MG63 (cell line): ENCODE measurements around the gene GAD2. TPM values are rescaled to one million over a fixed set of nuclear protein-coding genes. Genes with fewer than 3 reads are reported as not detected.
A peak's percentile ranks its signal among the peaks of the same experiment; 100 is the strongest.

Source experiments
- DNase-seq: peaks from one replicate; pipeline ENCODE4 v3.0.0-alpha.2; 2020
- H3K27me3 ChIP-seq: fragments of 250-450 bp; sonication (Bioruptor Pico); 2 replicates; pipeline ENCODE4 v1.5.1; 2020; ENCODE audit warnings: mild to moderate bottlenecking, moderate library complexity
- H3K36me3 ChIP-seq: fragments of 250-450 bp; sonication (Bioruptor Pico); 2 replicates; pipeline ENCODE4 v1.5.1; 2020; ENCODE audit warnings: mild to moderate bottlenecking, moderate library complexity
- H3K4me3 ChIP-seq: fragments of 250-450 bp; sonication (Bioruptor Pico); 2 replicates; pipeline ENCODE4 v1.5.1; 2020; ENCODE audit warnings: mild to moderate bottlenecking, moderate library complexity
- H3K9me3 ChIP-seq: fragments of 250-450 bp; sonication (Bioruptor Pico); 2 replicates; pipeline ENCODE4 v1.5.1; 2020; ENCODE audit warnings: mild to moderate bottlenecking, moderate library complexity
- total RNA-seq: library from RNA; depleted of rRNA; stranded (reverse); fragments of >200 nt; shearing (Covaris generic); gene quantifications from 2 replicates; pipeline ENCODE4 v1.2.3, GENCODE V29; 2014; ENCODE audit warnings: low replicate concordance

GAD2 gene
- total RNA-seq, 1 experiment from 2014 or later, result not detected

GRCh38 chr10:26215935-26216584 is 514 bp upstream of the GAD2 start:
- no peaks in the 10 kb centered on the region for H3K9me3 ChIP-seq
- H3K27me3 ChIP-seq, result peaks cover 71% of the 10 kb centered on the region
- peak; percentile 41 for DNase-seq
- H3K36me3 ChIP-seq, result no peaks in the 10 kb centered on the region
- H3K4me3 ChIP-seq, result no peak overlapping the region

GRCh38 chr10:26217396-26218086 is 967 bp downstream of the GAD2 start:
- Histone ChIP-seq H3K36me3 (no peaks in the 10 kb centered on the region), H3K27me3 (peaks cover 70% of the 10 kb centered on the region), H3K4me3 (no peak overlapping the region), H3K9me3 (no peaks in the 10 kb centered on the region)
- no peak for DNase-seq

GRCh38 chr10:26219676-26220075 is 3.1 kb downstream of the GAD2 start:
- H3K4me3 ChIP-seq, result no peak overlapping the region
- peaks cover 72% of the 10 kb centered on the region for H3K27me3 ChIP-seq
- H3K36me3 ChIP-seq, result no peaks in the 10 kb centered on the region
- no peaks in the 10 kb centered on the region for H3K9me3 ChIP-seq
- no peak for DNase-seq

GRCh38 chr10:26220901-26221300 is 4.3 kb downstream of the GAD2 start:
- Histone ChIP-seq H3K36me3 (no peaks in the 10 kb centered on the region), H3K27me3 (peaks cover 62% of the 10 kb centered on the region), H3K4me3 (no peak overlapping the region), H3K9me3 (no peaks in the 10 kb centered on the region)
- DNase-seq, result no peak

- peaks cover 56% of the 10 kb centered on the region for H3K27me3 ChIP-seq
- DNase-seq, result no peak
Measured at GRCh38 chr10:26221541-26221940, 5.0 kb downstream of the GAD2 start.

GRCh38 chr10:26222563-26222962 is 6.0 kb downstream of the GAD2 start:
- no peak for DNase-seq
- H3K36me3 ChIP-seq, result no peaks in the 10 kb centered on the region
- no peaks in the 10 kb centered on the region for H3K9me3 ChIP-seq
- peaks cover 46% of the 10 kb centered on the region for H3K27me3 ChIP-seq
- no peak overlapping the region for H3K4me3 ChIP-seq

More at GRCh38 chr10:26221541-26221940, 5.0 kb downstream of the GAD2 start:
- no peaks in the 10 kb centered on the region for H3K9me3 ChIP-seq
- no peaks in the 10 kb centered on the region for H3K36me3 ChIP-seq
- no peak overlapping the region for H3K4me3 ChIP-seq

- Histone ChIP-seq H3K4me3 (no peak overlapping the region), H3K36me3 (no peaks in the 10 kb centered on the region), H3K9me3 (no peaks in the 10 kb centered on the region), H3K27me3 (peaks cover 20% of the 10 kb centered on the region; the same call in 1 of the 2 replicates)
- DNase-seq, result no peak
Measured at GRCh38 chr10:26225322-26225721, 8.7 kb downstream of the GAD2 start.

- peaks cover 12% of the 10 kb centered on the region; the same call in 1 of the 2 replicates for H3K27me3 ChIP-seq
- H3K36me3 ChIP-seq, result no peaks in the 10 kb centered on the region
- H3K4me3 ChIP-seq, result no peak overlapping the region
- DNase-seq, result no peak
- H3K9me3 ChIP-seq, result no peaks in the 10 kb centered on the region
Measured at GRCh38 chr10:26227786-26228185, 11.2 kb downstream of the GAD2 start.

GRCh38 chr10:26232174-26232573 is 15.6 kb downstream of the GAD2 start:
- Histone ChIP-seq H3K9me3 (no peaks in the 10 kb centered on the region), H3K27me3 (peaks cover 11% of the 10 kb centered on the region; the same call in 1 of the 2 replicates), H3K36me3 (no peaks in the 10 kb centered on the region), H3K4me3 (no peak overlapping the region)
- DNase-seq, result no peak

- no peaks in the 10 kb centered on the region for H3K9me3 ChIP-seq
Measured at GRCh38 chr10:26235761-26236160, 19.2 kb downstream of the GAD2 start.

GRCh38 chr10:26238378-26238777 is 21.8 kb downstream of the GAD2 start:
- Histone ChIP-seq H3K9me3 (no peaks in the 10 kb centered on the region), H3K4me3 (no peak overlapping the region), H3K27me3 (peaks cover 9% of the 10 kb centered on the region; the same call in 1 of the 2 replicates), H3K36me3 (no peaks in the 10 kb centered on the region)
- no peak for DNase-seq

More at GRCh38 chr10:26235761-26236160, 19.2 kb downstream of the GAD2 start:
- H3K27me3 ChIP-seq, result peaks cover 9% of the 10 kb centered on the region; the same call in 1 of the 2 replicates
- H3K4me3 ChIP-seq, result no peak overlapping the region
- no peaks in the 10 kb centered on the region for H3K36me3 ChIP-seq
- DNase-seq, result no peak

- DNase-seq, result no peak
- H3K9me3 ChIP-seq, result no peaks in the 10 kb centered on the region
- no peaks in the 10 kb centered on the region for H3K36me3 ChIP-seq
- no peak overlapping the region for H3K4me3 ChIP-seq
- H3K27me3 ChIP-seq, result no peaks in the 10 kb centered on the region
Measured at GRCh38 chr10:26242706-26243350, 26.3 kb downstream of the GAD2 start.

- DNase-seq, result no peak
- Histone ChIP-seq H3K36me3 (no peaks in the 10 kb centered on the region), H3K4me3 (no peak overlapping the region)
Measured at GRCh38 chr10:26243351-26243720, 26.8 kb downstream of the GAD2 start.

GRCh38 chr10:26249681-26250080 is 33.1 kb downstream of the GAD2 start:
- no peaks in the 10 kb centered on the region for H3K27me3 ChIP-seq
- no peaks in the 10 kb centered on the region for H3K9me3 ChIP-seq
- no peak for DNase-seq
- H3K36me3 ChIP-seq, result no peaks in the 10 kb centered on the region
- no peak overlapping the region for H3K4me3 ChIP-seq

More at GRCh38 chr10:26243351-26243720, 26.8 kb downstream of the GAD2 start:
- Histone ChIP-seq H3K27me3 (no peaks in the 10 kb centered on the region), H3K9me3 (no peaks in the 10 kb centered on the region)

GRCh38 chr10:26251925-26252324 is 35.4 kb downstream of the GAD2 start:
- Histone ChIP-seq H3K9me3 (no peaks in the 10 kb centered on the region), H3K27me3 (peaks cover 2% of the 10 kb centered on the region; the same call in 1 of the 2 replicates), H3K4me3 (no peak overlapping the region), H3K36me3 (no peaks in the 10 kb centered on the region)
- no peak for DNase-seq

- Histone ChIP-seq H3K27me3 (peaks cover 4% of the 10 kb centered on the region), H3K36me3 (no peaks in the 10 kb centered on the region), H3K4me3 (no peak overlapping the region), H3K9me3 (no peaks in the 10 kb centered on the region)
- no peak for DNase-seq
Measured at GRCh38 chr10:26254616-26255015, 38.0 kb downstream of the GAD2 start.

- DNase-seq, result no peak
- no peak overlapping the region for H3K4me3 ChIP-seq
- no peaks in the 10 kb centered on the region for H3K36me3 ChIP-seq
- H3K27me3 ChIP-seq, result peaks cover 4% of the 10 kb centered on the region
- H3K9me3 ChIP-seq, result no peaks in the 10 kb centered on the region
Measured at GRCh38 chr10:26259341-26259740, 42.8 kb downstream of the GAD2 start.
